HepG2 (cell line): ENCODE data around the gene SYNGR1. TPM values are rescaled to one million over a fixed set of nuclear protein-coding genes. Genes with fewer than 3 reads are reported as not detected.

Experiments used
- AHR ChIP-seq: IDR thresholded peaks from 2 replicates; pipeline ENCODE4 v1.6.1; 2018; ENCODE audit warnings: missing genetic modification reagents, missing compliant biosample characterization
- ATF2 ChIP-seq: sonication (generic); formaldehyde crosslinking; IDR thresholded peaks from 2 replicates; pipeline ENCODE4 v1.4.0; 2020; ENCODE audit warnings: missing genetic modification reagents
- BORCS8-MEF2B ChIP-seq: sonication (generic); formaldehyde crosslinking; IDR thresholded peaks from 2 replicates; pipeline ENCODE4 v1.8.0; 2022; ENCODE audit warnings: mild to moderate bottlenecking, missing genetic modification reagents
- CREB1 ChIP-seq, 2 experiments: fragments of 450-650 bp in 1 of 2; IDR thresholded peaks; 2 replicates each; pipeline ENCODE4 v1.6.1; 2016 to 2017; ENCODE audit warnings: control low read depth in 1 of 2, mild to moderate bottlenecking in 1 of 2, missing compliant biosample characterization in 1 of 2, missing genetic modification characterization in 1 of 2
- EHMT2 ChIP-seq: fragments of 200-600 bp; sonication (generic); IDR thresholded peaks from 2 replicates; pipeline ENCODE4 v1.7.0; 2017; ENCODE audit warnings: antibody characterized with exemption, low read depth, low read length, borderline replicate concordance
- IKZF5 ChIP-seq: IDR thresholded peaks from 2 replicates; pipeline ENCODE4 v1.6.1; 2018; ENCODE audit warnings: missing genetic modification reagents, mild to moderate bottlenecking, missing compliant biosample characterization
- JUN ChIP-seq: sonication (generic); formaldehyde crosslinking; IDR thresholded peaks from 2 replicates; pipeline ENCODE4 v1.4.0; 2020; ENCODE audit warnings: mild to moderate bottlenecking, missing genetic modification reagents
- MAX ChIP-seq: IDR thresholded peaks from 2 replicates; pipeline ENCODE4 v1.6.1; 2012; ENCODE audit warnings: inconsistent platforms
- MIER2 ChIP-seq: IDR thresholded peaks from 2 replicates; pipeline ENCODE4 v1.6.1; 2016; ENCODE audit warnings: missing biosample characterization, missing genetic modification reagents
- MXD1 ChIP-seq: sonication (generic); formaldehyde crosslinking; IDR thresholded peaks from 2 replicates; pipeline ENCODE4 v1.4.0; 2020; ENCODE audit warnings: mild to moderate bottlenecking, missing genetic modification reagents
- MZF1 ChIP-seq: sonication (generic); formaldehyde crosslinking; IDR thresholded peaks from 2 replicates; pipeline ENCODE4 v1.8.1; 2023; ENCODE audit warnings: mild to moderate bottlenecking, missing genetic modification reagents, borderline replicate concordance
- NCOA5 ChIP-seq: sonication (generic); formaldehyde crosslinking; IDR thresholded peaks from 2 replicates; pipeline ENCODE4 v1.4.0; 2020; ENCODE audit warnings: missing genetic modification reagents
- NFKB2 ChIP-seq: sonication (generic); formaldehyde crosslinking; IDR thresholded peaks from 2 replicates; pipeline ENCODE4 v1.4.0; 2020; ENCODE audit warnings: missing genetic modification reagents, borderline replicate concordance
- POLR2AphosphoS2 ChIP-seq: IDR thresholded peaks from 2 replicates; pipeline ENCODE4 v1.6.1; 2011; ENCODE audit warnings: low read depth, low read length, improper control_type of control experiment
- SMYD3 ChIP-seq: sonication (generic); formaldehyde crosslinking; IDR thresholded peaks from 2 replicates; pipeline ENCODE4 v1.8.1; 2023; ENCODE audit warnings: mild to moderate bottlenecking, missing genetic modification reagents
- TEAD2 ChIP-seq: sonication (generic); formaldehyde crosslinking; IDR thresholded peaks from 2 replicates; pipeline ENCODE4 v1.9.0; 2021; ENCODE audit warnings: missing genetic modification reagents
- UBTF ChIP-seq: sonication (generic); formaldehyde crosslinking; IDR thresholded peaks from 2 replicates; pipeline ENCODE4 v1.4.0; 2020; ENCODE audit warnings: mild to moderate bottlenecking, missing genetic modification reagents
- ZMAT5 ChIP-seq: sonication (generic); formaldehyde crosslinking; IDR thresholded peaks from 2 replicates; pipeline ENCODE4 v1.5.0; 2020; ENCODE audit warnings: mild to moderate bottlenecking, low read depth, missing genetic modification reagents, borderline replicate concordance
- ZNF282 ChIP-seq: fragments of 450-650 bp; IDR thresholded peaks from 2 replicates; pipeline ENCODE4 v1.6.1; 2018; ENCODE audit not compliant: partially characterized antibody
- ZNF430 ChIP-seq: sonication (generic); formaldehyde crosslinking; IDR thresholded peaks from 2 replicates; pipeline ENCODE4 v1.9.0; 2021; ENCODE audit warnings: mild to moderate bottlenecking, missing genetic modification reagents
- ZNF441 ChIP-seq: sonication (generic); formaldehyde crosslinking; IDR thresholded peaks from 2 replicates; pipeline ENCODE4 v1.7.0; 2021; ENCODE audit warnings: missing genetic modification reagents, borderline replicate concordance
- ZNF512 ChIP-seq: sonication (generic); formaldehyde crosslinking; IDR thresholded peaks from 2 replicates; pipeline ENCODE4 v1.4.0; 2020; ENCODE audit warnings: mild to moderate bottlenecking, missing genetic modification reagents
- ZSCAN30 ChIP-seq: sonication (generic); formaldehyde crosslinking; IDR thresholded peaks from 2 replicates; pipeline ENCODE4 v1.5.0; 2020; ENCODE audit warnings: mild to moderate bottlenecking, missing genetic modification reagents
- polyA plus RNA-seq, 8 experiments: library from polyadenylated mRNA; depleted of rRNA in 3 of 8; stranded (reverse) in 7 of 8; unstranded in 1 of 8; fragments of >200 nt; fragmentation: Illumina TruSeq in 4 of 8; extraction: Trizol in 4 of 8; gene quantifications; 2 replicates each; pipeline versions ENCODE4 v1.2.1 to v1.2.3, GENCODE V29; 2011 to 2016; ENCODE audit warnings: low read depth in 4 of 8, missing spikeins in 1 of 8, mixed read lengths in 1 of 8; ENCODE audit not compliant: insufficient read depth in 1 of 8
- total RNA-seq, 5 experiments: library from RNA; depleted of rRNA; stranded (reverse); fragments of >200 nt; fragmentation: Illumina TruSeq; extraction: Trizol; gene quantifications; 2 replicates each; pipeline ENCODE4 v1.2.3, GENCODE V29; 2016; ENCODE audit warnings: low read depth in 1 of 5

SYNGR1 gene
- total and polyA plus RNA-seq, 2 of the 13 experiments (the other 11 are each of a cell fraction or from before 2014, with no cell fraction given) = 0.27 to 2.7 TPM

- TF ChIP-seq MZF1 (CRISPR knock-in tag) (no peak), ZNF441 (CRISPR knock-in tag) (no peak), MXD1 (0 out of 2 replicates have a peak, but pooled peaks have one; percentile 51), ZSCAN30 (CRISPR knock-in tag) (no peak), AHR (CRISPR knock-in tag) (no peak), ZNF512 (CRISPR knock-in tag) (no peak), ZNF282 (no peak), ZNF430 (no peak), MAX (peak; percentile 53; the same call in 1 of the 2 replicates), ATF2 (CRISPR knock-in tag) (no peak), MIER2 (CRISPR knock-in tag) (no peak), ZMAT5 (CRISPR knock-in tag) (no peak), IKZF5 (no peak), UBTF (peak; percentile 55), BORCS8-MEF2B (no peak), TEAD2 (no peak), EHMT2 (no peak), SMYD3 (CRISPR knock-in tag) (no peak), NFKB2 (CRISPR knock-in tag) (no peak), JUN (CRISPR knock-in tag) (no peak), POLR2AphosphoS2 (no peak), CREB1 (IDR thresholded peaks at IDR 0.05) (0 out of 2 replicates have a peak, but pooled peaks have one; percentile 3), CREB1 (CRISPR knock-in tag; IDR thresholded peaks at IDR 0.05) (no peak), NCOA5 (CRISPR knock-in tag) (no peak)
These were observed 38.6 kb downstream of the SYNGR1 start (continued) for GRCh38 chr22:39388261-39389011.
